Smooth muscle cell of trachea (primary cell): ENCODE results near the gene CCDC40. TPM values are rescaled to one million over a fixed set of nuclear protein-coding genes. Genes with fewer than 3 reads are reported as not detected.

Experiments used
- total RNA-seq: library from RNA; depleted of rRNA; stranded (reverse); fragments of >200 nt; gene quantifications from 2 replicates; pipeline ENCODE4 v1.2.1, GENCODE V29; 2014

CCDC40 gene
- total RNA-seq = 2.0 and 4.5 TPM in 2 replicates

GRCh38 chr17:80035937-80036714 is at the start of gene CCDC40:
Gene CCDC40, plus strand, starts transcription at chr17:80036642. Its CDS starts 21 bp downstream, at chr17:80036663.

GRCh38 chr17:80035687-80035936 is 830 bp upstream of the CCDC40 start, which contains the start of gene TBC1D16:
Gene TBC1D16, minus strand, starts transcription at chr17:80035872. Its CDS starts 22,325 bp downstream, at chr17:80013547.

DNA sequence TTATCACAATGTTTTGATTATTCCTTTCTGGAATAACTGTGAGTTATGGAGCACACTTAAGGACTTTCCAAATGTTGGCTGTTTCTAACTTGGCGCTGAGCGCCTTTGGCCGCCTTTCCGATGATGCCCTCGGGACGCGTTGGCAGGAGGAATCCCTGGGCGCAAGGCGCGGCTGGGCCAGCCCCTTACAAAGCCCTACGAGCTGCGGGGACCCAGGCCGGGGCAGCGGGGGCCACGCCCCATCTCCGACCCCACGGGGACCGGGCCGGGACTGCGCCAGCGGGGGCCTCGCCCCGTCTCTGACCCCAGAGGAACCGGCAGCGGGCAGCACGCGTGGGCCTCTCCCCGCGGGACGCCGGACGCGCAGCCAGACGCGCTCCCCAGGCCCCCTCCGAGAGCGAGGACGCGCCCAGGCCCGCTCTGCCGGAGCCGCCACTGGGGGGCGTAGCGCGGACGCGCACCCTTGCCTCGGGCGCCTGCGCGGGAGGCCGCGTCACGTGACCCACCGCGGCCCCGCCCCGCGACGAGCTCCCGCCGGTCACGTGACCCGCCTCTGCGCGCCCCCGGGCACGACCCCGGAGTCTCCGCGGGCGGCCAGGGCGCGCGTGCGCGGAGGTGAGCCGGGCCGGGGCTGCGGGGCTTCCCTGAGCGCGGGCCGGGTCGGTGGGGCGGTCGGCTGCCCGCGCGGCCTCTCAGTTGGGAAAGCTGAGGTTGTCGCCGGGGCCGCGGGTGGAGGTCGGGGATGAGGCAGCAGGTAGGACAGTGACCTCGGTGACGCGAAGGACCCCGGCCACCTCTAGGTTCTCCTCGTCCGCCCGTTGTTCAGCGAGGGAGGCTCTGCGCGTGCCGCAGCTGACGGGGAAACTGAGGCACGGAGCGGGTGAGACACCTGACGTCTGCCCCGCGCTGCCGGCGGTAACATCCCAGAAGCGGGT is 64.8 kb downstream of the CCDC40 start, which contains the start of gene GAA:
GAA (plus strand) TSS at position 571 of the 935 bp plus-strand sequence. CDS start 3,006 bp downstream, outside the sequence.

GRCh38 chr17:80147035-80147822 is 110.8 kb downstream of the CCDC40 start, which contains the start of gene EIF4A3:
Gene EIF4A3, minus strand, starts transcription at chr17:80147128. Its CDS starts 167 bp downstream, at chr17:80146961.

Other genes starting within 250 kb of the CCDC40 start
- gene CBX8, start 239.6 kb upstream of the CCDC40 start, total RNA-seq = 3.8 and 5.8 TPM in 2 replicates
- gene CBX4, start 197.2 kb upstream of the CCDC40 start, total RNA-seq = 11.9 and 13.6 TPM in 2 replicates
- 43.6 and 94.3 TPM in 2 replicates for gene TBC1D16, start 770 bp upstream of the CCDC40 start, total RNA-seq
- 19.9 and 99.1 TPM in 2 replicates for gene GAA, start 64.9 kb downstream of the CCDC40 start, total RNA-seq
- gene EIF4A3, start 110.5 kb downstream of the CCDC40 start, total RNA-seq = 147 and 179 TPM in 2 replicates
- under 0.01 TPM in 2 replicates for gene CARD14, start 133.4 kb downstream of the CCDC40 start, total RNA-seq
- gene SGSH, start 183.7 kb downstream of the CCDC40 start, total RNA-seq = 20.7 and 31.6 TPM in 2 replicates
- gene SLC26A11, start 183.8 kb downstream of the CCDC40 start, total RNA-seq = 13.5 and 18.2 TPM in 2 replicates
- 148 and 238 TPM in 2 replicates for gene RNF213, start 224.2 kb downstream of the CCDC40 start, total RNA-seq